Measurements from ENCODE around the gene SPI1. TPM values are rescaled to one million over a fixed set of nuclear protein-coding genes. Genes with fewer than 3 reads are reported as not detected.
A peak's percentile ranks its signal among the peaks of the same experiment; 100 is the strongest.

SPI1 gene
- total RNA-seq, 1 experiment from 2014 or later = 0.22 TPM

- peaks cover 9% of the 10 kb centered on the region; the same call in 1 of the 2 replicates for H3K4me1 ChIP-seq (ENCODE audit: insufficient read depth, low read length)
- intact Hi-C loops (cut with micrococcal nuclease) = loop anchor here (1.0 kb wide), 2 partner anchors 34 to 80 kb away; partner anchors contain the start of gene SLC39A13
- H3K9me3 ChIP-seq (ENCODE audit: low read length) = no peaks in the 10 kb centered on the region
- no TSS peak for BruUV-seq (replicated peaks)
- no peaks in the 10 kb centered on the region for H3K79me2 ChIP-seq (ENCODE audit: low read length)
- H4K20me1 ChIP-seq (ENCODE audit: low read length) = no peaks in the 10 kb centered on the region
- no peak overlapping the region for H3K27ac ChIP-seq (ENCODE audit: low read length)
- H3K9ac ChIP-seq (ENCODE audit: low read length) = no peak overlapping the region
- no peak overlapping the region for H3K4me2 ChIP-seq (ENCODE audit: low read length)
- TF ChIP-seq CTCF (conservative IDR thresholded peaks at IDR 0.05; ENCODE audit: low read depth, low read length) (peak; percentile 91), EZH2phosphoT487 (IDR thresholded peaks at IDR 0.05; ENCODE audit: borderline replicate concordance, low read length) (no peak)
- no peaks in the 10 kb centered on the region for H3K27me3 ChIP-seq (ENCODE audit: low read length)
- peak; percentile 74 for DNase-seq
- no peaks in the 10 kb centered on the region for H3K36me3 ChIP-seq (ENCODE audit: low read depth, low read length)
- ChIA-PET POLR2A (ENCODE audit: unreplicated experiment) (no interaction called here), CTCF (interaction anchor here (0.6 to 1.0 kb wide), 2 partner anchors 33 to 36 kb away, joined by 3 to 5 read pairs; no protein-coding TSS in a partner anchor)
- H2AFZ ChIP-seq (ENCODE audit: low read length) = peak overlapping the region; percentile 64
- no peak overlapping the region for H3K4me3 ChIP-seq (ENCODE audit: low read length)
- no peaks in the 10 kb centered on the region for H3F3A ChIP-seq (ENCODE audit: low read length, unreplicated experiment)
- ATAC-seq = peak; percentile 95
- H3K9me2 ChIP-seq (replicated peaks; ENCODE audit: low read length) = no peaks in the 10 kb centered on the region
Observed at GRCh38 chr11:47373876-47374719, 4.2 kb downstream of the SPI1 start.

- H3K9ac ChIP-seq (ENCODE audit: low read length) = no peak overlapping the region
- no peak for DNase-seq
- POLR2A ChIA-PET (ENCODE audit: unreplicated experiment) = no interaction called here
- H4K20me1 ChIP-seq (ENCODE audit: low read length) = no peaks in the 10 kb centered on the region
- no peaks in the 10 kb centered on the region for H3K9me2 ChIP-seq (replicated peaks; ENCODE audit: low read length)
- H3K27ac ChIP-seq (ENCODE audit: low read length) = no peak overlapping the region
- no peaks in the 10 kb centered on the region for H3K27me3 ChIP-seq (ENCODE audit: low read length)
- TF ChIP-seq EZH2 (IDR thresholded peaks at IDR 0.05; ENCODE audit: low read length, unreplicated experiment) = no peak
- no peak for TF ChIP-seq CTCF (conservative IDR thresholded peaks at IDR 0.05; ENCODE audit: low read depth, low read length)
- no peak for TF ChIP-seq EZH2phosphoT487 (IDR thresholded peaks at IDR 0.05; ENCODE audit: borderline replicate concordance, low read length)
- BruUV-seq (replicated peaks) = no TSS peak
- CTCF ChIA-PET = interaction anchor here (0.6 kb wide), 1 partner anchor 82 kb away, joined by 4 read pairs; no protein-coding TSS in a partner anchor
- no peak overlapping the region for H3K4me3 ChIP-seq (ENCODE audit: low read length)
- peaks cover 9% of the 10 kb centered on the region; the same call in 1 of the 2 replicates for H3K4me1 ChIP-seq (ENCODE audit: insufficient read depth, low read length)
- intact Hi-C loops (cut with micrococcal nuclease) = no loop called here
- no peak overlapping the region for H3K4me2 ChIP-seq (ENCODE audit: low read length)
- ATAC-seq = no peak
- H3K36me3 ChIP-seq (ENCODE audit: low read depth, low read length) = no peaks in the 10 kb centered on the region
- no peak overlapping the region for H2AFZ ChIP-seq (ENCODE audit: low read length)
- no peaks in the 10 kb centered on the region for H3F3A ChIP-seq (ENCODE audit: low read length, unreplicated experiment)
- H3K9me3 ChIP-seq (ENCODE audit: low read length) = no peaks in the 10 kb centered on the region
- H3K79me2 ChIP-seq (ENCODE audit: low read length) = no peaks in the 10 kb centered on the region
Observed at GRCh38 chr11:47372422-47372821, 5.9 kb downstream of the SPI1 start.

GRCh38 chr11:47369676-47370075 lies 8.7 kb downstream of the SPI1 start:
- Histone ChIP-seq H4K20me1 (ENCODE audit: low read length) (no peaks in the 10 kb centered on the region), H3K4me1 (ENCODE audit: insufficient read depth, low read length) (peaks cover 7% of the 10 kb centered on the region; the same call in 1 of the 2 replicates), H3K27ac (ENCODE audit: low read length) (no peak overlapping the region), H3K4me3 (ENCODE audit: low read length) (no peak overlapping the region), H3K27me3 (ENCODE audit: low read length) (no peaks in the 10 kb centered on the region), H3K9me3 (ENCODE audit: low read length) (no peaks in the 10 kb centered on the region), H3F3A (ENCODE audit: low read length, unreplicated experiment) (no peaks in the 10 kb centered on the region), H3K9ac (ENCODE audit: low read length) (no peak overlapping the region), H2AFZ (ENCODE audit: low read length) (no peak overlapping the region), H3K9me2 (replicated peaks; ENCODE audit: low read length) (no peaks in the 10 kb centered on the region), H3K79me2 (ENCODE audit: low read length) (no peaks in the 10 kb centered on the region), H3K4me2 (ENCODE audit: low read length) (no peak overlapping the region), H3K36me3 (ENCODE audit: low read depth, low read length) (no peaks in the 10 kb centered on the region)
- no peak for ATAC-seq
- ChIA-PET POLR2A (ENCODE audit: unreplicated experiment) (interaction anchor here (0.7 kb wide), 1 partner anchor 23 kb away, joined by 8 read pairs; no protein-coding TSS in a partner anchor), CTCF (no interaction called here)
- intact Hi-C loops (cut with micrococcal nuclease) = no loop called here
- no peak for TF ChIP-seq EZH2 (IDR thresholded peaks at IDR 0.05; ENCODE audit: low read length, unreplicated experiment)
- TF ChIP-seq CTCF (conservative IDR thresholded peaks at IDR 0.05; ENCODE audit: low read depth, low read length) = no peak
- TF ChIP-seq EZH2phosphoT487 (IDR thresholded peaks at IDR 0.05; ENCODE audit: borderline replicate concordance, low read length) = no peak
- BruUV-seq (replicated peaks) = no TSS peak
- DNase-seq = no peak

All from PC-3 (cell line).